ENCODE data around the gene STK24.

STK24 gene

DNA sequence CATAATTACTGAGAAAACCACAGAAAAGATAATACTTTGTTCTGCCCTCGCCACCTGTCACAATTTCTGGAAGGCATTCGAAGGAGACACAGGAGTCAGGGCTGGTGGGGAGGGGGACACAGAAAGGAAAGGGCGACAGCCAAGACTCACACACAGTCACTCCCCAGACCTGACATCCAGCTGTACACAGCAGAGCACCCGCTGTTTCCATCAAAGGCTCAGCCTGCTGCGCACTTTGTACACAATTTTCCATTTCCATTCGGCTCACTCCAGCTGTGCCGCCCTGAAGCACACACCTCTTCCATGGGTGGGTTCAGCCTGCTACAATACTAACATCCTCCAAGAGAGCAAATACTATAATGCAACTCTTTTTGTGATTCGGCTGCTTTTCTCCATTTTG is 38.0 kb downstream of the STK24 start:
- Histone ChIP-seq H3F3A (ENCODE audit: control insufficient read depth, insufficient read depth) (no peaks in the 10 kb centered on the region), H3K4me1 (ENCODE audit: control insufficient read depth, low read length) (peaks cover 13% of the 10 kb centered on the region), H3K79me2 (ENCODE audit: control insufficient read depth, low read length) (peaks cover 99% of the 10 kb centered on the region), H3K4me2 (ENCODE audit: low read length) (no peak overlapping the region), H3K4me3 (ENCODE audit: low read length) (no peak overlapping the region), H4K20me1 (ENCODE audit: control insufficient read depth, insufficient read depth, low read depth, low read length) (peaks cover 60% of the 10 kb centered on the region), H3K36me3 (ENCODE audit: control insufficient read depth, low read length) (peaks cover 3% of the 10 kb centered on the region; the same call in 1 of the 2 replicates), H3K9me3 (ENCODE audit: control insufficient read depth, insufficient read depth, low read length) (no peaks in the 10 kb centered on the region), H3K9me2 (replicated peaks; ENCODE audit: control insufficient read depth, low read length) (no peaks in the 10 kb centered on the region), H3K27ac (ENCODE audit: low read depth, low read length) (no peak overlapping the region), H3K27me3 (ENCODE audit: control insufficient read depth, low read length) (no peaks in the 10 kb centered on the region)
- TF ChIP-seq, protein P1, sequence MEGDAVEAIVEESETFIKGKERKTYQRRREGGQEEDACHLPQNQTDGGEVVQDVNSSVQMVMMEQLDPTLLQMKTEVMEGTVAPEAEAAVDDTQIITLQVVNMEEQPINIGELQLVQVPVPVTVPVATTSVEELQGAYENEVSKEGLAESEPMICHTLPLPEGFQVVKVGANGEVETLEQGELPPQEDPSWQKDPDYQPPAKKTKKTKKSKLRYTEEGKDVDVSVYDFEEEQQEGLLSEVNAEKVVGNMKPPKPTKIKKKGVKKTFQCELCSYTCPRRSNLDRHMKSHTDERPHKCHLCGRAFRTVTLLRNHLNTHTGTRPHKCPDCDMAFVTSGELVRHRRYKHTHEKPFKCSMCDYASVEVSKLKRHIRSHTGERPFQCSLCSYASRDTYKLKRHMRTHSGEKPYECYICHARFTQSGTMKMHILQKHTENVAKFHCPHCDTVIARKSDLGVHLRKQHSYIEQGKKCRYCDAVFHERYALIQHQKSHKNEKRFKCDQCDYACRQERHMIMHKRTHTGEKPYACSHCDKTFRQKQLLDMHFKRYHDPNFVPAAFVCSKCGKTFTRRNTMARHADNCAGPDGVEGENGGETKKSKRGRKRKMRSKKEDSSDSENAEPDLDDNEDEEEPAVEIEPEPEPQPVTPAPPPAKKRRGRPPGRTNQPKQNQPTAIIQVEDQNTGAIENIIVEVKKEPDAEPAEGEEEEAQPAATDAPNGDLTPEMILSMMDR (IDR thresholded peaks at IDR 0.05; ENCODE audit: low read depth, low read length, poor library complexity, severe bottlenecking) = no peak
- no peak for TF ChIP-seq EZH2phosphoT487 (IDR thresholded peaks at IDR 0.05; ENCODE audit: borderline replicate concordance, low read length)

DNA sequence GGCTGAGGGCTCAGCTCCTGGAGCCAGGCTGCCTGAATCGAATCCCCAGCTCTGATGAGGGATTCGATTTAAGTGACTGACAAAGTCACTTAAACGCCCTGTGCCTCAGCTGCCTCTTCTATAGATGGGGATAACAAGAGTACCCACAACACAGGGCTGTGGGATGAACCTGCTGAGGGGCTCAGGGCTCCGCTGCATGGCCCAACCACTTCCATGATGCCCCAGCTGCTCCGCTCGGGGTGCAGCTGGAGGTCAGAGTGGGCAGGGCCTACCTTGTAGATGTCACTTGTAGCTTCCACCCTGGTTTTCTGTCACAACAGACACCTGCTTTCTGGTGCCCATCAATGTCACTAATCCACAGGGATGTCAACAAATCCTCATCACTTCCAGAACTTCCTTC is 39.2 kb downstream of the STK24 start:
- H3K36me3 ChIP-seq (ENCODE audit: control insufficient read depth, low read length) = peaks cover 3% of the 10 kb centered on the region; the same call in 1 of the 2 replicates
- no peaks in the 10 kb centered on the region for H3K9me2 ChIP-seq (replicated peaks; ENCODE audit: control insufficient read depth, low read length)
- peaks cover 51% of the 10 kb centered on the region for H4K20me1 ChIP-seq (ENCODE audit: control insufficient read depth, insufficient read depth, low read depth, low read length)
- H3K4me2 ChIP-seq (ENCODE audit: low read length) = no peak overlapping the region
- H3K27me3 ChIP-seq (ENCODE audit: control insufficient read depth, low read length) = no peaks in the 10 kb centered on the region
- no peaks in the 10 kb centered on the region for H3F3A ChIP-seq (ENCODE audit: control insufficient read depth, insufficient read depth)
- no peak for TF ChIP-seq EZH2phosphoT487 (IDR thresholded peaks at IDR 0.05; ENCODE audit: borderline replicate concordance, low read length)
- TF ChIP-seq, protein P1 (IDR thresholded peaks at IDR 0.05; ENCODE audit: low read depth, low read length, poor library complexity, severe bottlenecking) = no peak
- H3K4me3 ChIP-seq (ENCODE audit: low read length) = no peak overlapping the region
- H3K4me1 ChIP-seq (ENCODE audit: control insufficient read depth, low read length) = peaks cover 2% of the 10 kb centered on the region
- H3K79me2 ChIP-seq (ENCODE audit: control insufficient read depth, low read length) = peaks cover 99% of the 10 kb centered on the region
- no peak overlapping the region for H3K27ac ChIP-seq (ENCODE audit: low read depth, low read length)
- H3K9me3 ChIP-seq (ENCODE audit: control insufficient read depth, insufficient read depth, low read length) = no peaks in the 10 kb centered on the region

DNA sequence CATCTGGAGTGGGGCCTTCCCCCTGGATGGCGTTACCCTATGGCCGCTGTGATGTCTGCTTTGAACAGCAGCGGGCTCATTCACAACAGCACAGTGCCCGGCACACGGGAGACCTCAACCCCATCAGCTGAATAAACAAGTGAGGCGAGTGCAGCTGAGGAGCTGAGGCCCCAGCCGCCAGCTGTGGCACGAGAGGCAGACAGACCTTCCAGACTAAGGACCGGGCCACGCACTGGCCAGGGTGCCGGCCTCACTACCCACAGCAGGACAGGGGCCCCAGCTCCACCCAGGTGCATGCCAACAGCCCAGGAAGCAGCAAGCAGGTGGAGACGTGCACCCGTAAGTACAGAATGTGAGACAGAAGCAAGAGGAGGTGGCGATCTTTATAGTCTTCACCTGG is 39.6 kb downstream of the STK24 start:
- TF ChIP-seq, protein P1 (IDR thresholded peaks at IDR 0.05; ENCODE audit: low read depth, low read length, poor library complexity, severe bottlenecking) = no peak
- Histone ChIP-seq H3K36me3 (ENCODE audit: control insufficient read depth, low read length) (peaks cover 3% of the 10 kb centered on the region; the same call in 1 of the 2 replicates), H3K9me2 (replicated peaks; ENCODE audit: control insufficient read depth, low read length) (no peaks in the 10 kb centered on the region), H3K79me2 (ENCODE audit: control insufficient read depth, low read length) (peaks cover 99% of the 10 kb centered on the region), H4K20me1 (ENCODE audit: control insufficient read depth, insufficient read depth, low read depth, low read length) (peaks cover 48% of the 10 kb centered on the region), H3K27me3 (ENCODE audit: control insufficient read depth, low read length) (no peaks in the 10 kb centered on the region), H3K4me1 (ENCODE audit: control insufficient read depth, low read length) (no peaks in the 10 kb centered on the region), H3K4me3 (ENCODE audit: low read length) (no peak overlapping the region), H3K4me2 (ENCODE audit: low read length) (no peak overlapping the region), H3K9me3 (ENCODE audit: control insufficient read depth, insufficient read depth, low read length) (no peaks in the 10 kb centered on the region), H3K27ac (ENCODE audit: low read depth, low read length) (no peak overlapping the region), H3F3A (ENCODE audit: control insufficient read depth, insufficient read depth) (no peaks in the 10 kb centered on the region)

DNA sequence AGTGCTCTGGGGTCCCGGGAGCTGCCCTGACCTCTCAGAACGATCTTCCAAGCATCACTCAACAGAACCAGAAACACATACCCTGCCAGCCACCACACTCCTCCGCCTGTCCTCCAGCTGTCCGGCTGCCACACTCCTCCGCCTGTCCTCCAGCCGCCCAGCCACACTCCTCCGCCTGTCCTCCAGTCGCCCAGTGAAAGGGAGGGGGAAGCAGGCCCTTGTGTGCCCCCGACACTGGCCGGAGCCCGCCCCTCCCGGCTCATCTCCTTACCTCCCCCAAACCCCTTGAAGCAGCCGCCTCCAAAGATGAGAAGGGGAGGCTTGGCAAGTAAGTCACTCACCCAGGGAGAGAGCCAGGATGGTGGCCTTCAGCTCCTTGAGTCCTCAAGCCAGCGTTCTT is 40.2 kb downstream of the STK24 start:
- Histone ChIP-seq H3K9me3 (ENCODE audit: control insufficient read depth, insufficient read depth, low read length) (no peaks in the 10 kb centered on the region), H3K27ac (ENCODE audit: low read depth, low read length) (no peak overlapping the region), H3K4me3 (ENCODE audit: low read length) (no peak overlapping the region), H3K36me3 (ENCODE audit: control insufficient read depth, low read length) (peaks cover 3% of the 10 kb centered on the region; the same call in 1 of the 2 replicates), H3K9me2 (replicated peaks; ENCODE audit: control insufficient read depth, low read length) (no peaks in the 10 kb centered on the region), H3F3A (ENCODE audit: control insufficient read depth, insufficient read depth) (no peaks in the 10 kb centered on the region), H3K79me2 (ENCODE audit: control insufficient read depth, low read length) (peaks cover 99% of the 10 kb centered on the region), H3K4me1 (ENCODE audit: control insufficient read depth, low read length) (no peaks in the 10 kb centered on the region), H3K4me2 (ENCODE audit: low read length) (no peak overlapping the region), H3K27me3 (ENCODE audit: control insufficient read depth, low read length) (no peaks in the 10 kb centered on the region), H4K20me1 (ENCODE audit: control insufficient read depth, insufficient read depth, low read depth, low read length) (peaks cover 42% of the 10 kb centered on the region)
- TF ChIP-seq, protein P1 (IDR thresholded peaks at IDR 0.05; ENCODE audit: low read depth, low read length, poor library complexity, severe bottlenecking) = no peak
- TF ChIP-seq EZH2phosphoT487 (IDR thresholded peaks at IDR 0.05; ENCODE audit: borderline replicate concordance, low read length) = no peak
